Stromal cell of bone marrow (primary cell): ENCODE data around the gene TBC1D30.

Source experiments
- DNase-seq: peaks from one replicate; pipeline ENCODE4 v3.0.0-alpha.2; 2012; ENCODE audit warnings: low read depth

The TBC1D30 gene

DNA sequence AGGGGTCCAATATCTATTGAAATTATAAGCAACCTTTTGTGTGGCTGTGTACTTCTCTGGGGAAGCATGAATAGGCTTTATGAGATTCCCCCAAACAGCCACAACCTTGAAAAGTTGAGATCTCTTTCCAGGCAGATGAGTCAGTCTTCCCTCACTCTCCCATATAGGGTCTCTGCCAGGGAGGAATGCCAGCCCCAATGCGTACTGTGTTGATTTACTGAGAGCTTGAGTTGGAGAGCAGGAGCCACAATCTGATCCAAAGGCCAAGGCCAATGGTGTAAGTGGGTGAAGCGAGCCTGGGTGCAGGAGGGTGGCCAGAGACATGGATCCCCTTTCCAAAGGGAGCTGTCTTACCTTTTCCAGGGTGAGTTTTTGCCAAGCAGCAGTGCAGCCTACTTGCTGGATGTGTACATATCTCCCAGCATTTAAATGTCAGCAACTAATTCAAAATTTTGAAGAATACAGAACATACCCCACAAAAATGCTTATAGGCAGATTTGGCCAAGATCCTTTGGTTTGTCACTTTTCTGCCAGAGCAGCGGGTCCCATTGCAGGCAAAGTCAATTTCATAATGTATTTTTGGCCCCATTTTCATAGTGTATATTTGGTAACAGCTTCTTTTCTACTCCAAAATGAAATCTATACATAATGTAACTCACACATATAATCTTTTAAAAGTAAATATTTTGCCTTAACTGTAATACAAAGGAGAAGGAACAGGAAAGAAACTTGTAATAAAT is 88.2 kb downstream of the TBC1D30 start:
- DNase-seq: peak; percentile 46

- DNase-seq: no peak
These were observed 90.8 kb downstream of the TBC1D30 start for GRCh38 chr12:64915242-64915641.

DNA sequence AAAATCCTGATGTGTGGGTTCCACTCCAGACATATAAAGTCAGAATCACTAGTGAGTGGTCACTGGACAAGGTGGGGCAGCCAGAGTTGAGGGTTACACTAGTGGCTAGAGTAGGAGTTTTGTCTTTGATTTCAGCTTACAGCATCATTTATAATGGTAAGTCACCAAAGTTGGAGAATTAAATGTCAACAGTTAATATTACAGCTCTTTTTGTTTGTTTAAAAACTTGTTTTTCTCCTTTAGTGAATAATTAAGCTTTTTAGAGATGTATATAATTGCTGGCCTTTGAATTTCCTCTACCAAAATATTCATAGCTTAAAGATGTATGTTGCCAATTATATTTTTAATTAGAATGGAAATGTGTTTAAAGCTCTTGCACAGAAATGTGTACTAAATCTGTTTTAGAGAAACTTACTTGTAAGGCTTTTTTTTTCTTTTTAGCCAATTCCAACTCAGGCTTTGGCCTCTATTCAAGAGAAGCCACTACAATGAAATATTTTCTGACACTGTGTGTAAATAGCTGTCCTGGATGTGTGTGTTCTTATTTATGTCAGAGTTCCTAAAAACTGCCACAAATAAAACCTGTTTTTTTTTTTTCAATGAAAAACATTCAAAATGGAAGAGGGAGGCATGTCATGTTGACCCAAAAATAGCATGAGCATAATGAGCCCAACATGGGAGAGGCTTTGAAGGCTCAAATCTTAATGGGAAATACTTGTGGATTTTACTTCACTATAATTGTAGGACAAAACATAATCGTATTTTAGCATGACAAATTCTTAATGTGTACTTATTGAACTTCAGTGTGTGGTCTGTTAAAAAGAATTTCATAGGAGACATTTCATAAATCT is 92.2 kb downstream of the TBC1D30 start:
- no peak for DNase-seq

GRCh38 chr12:64918344-64918743 is 93.9 kb downstream of the TBC1D30 start:
- DNase-seq: no peak

- DNase-seq: no peak
These were observed 94.4 kb downstream of the TBC1D30 start for GRCh38 chr12:64918801-64919200.

- DNase-seq: no peak
These were observed 98.4 kb downstream of the TBC1D30 start for GRCh38 chr12:64922853-64923252.

DNA sequence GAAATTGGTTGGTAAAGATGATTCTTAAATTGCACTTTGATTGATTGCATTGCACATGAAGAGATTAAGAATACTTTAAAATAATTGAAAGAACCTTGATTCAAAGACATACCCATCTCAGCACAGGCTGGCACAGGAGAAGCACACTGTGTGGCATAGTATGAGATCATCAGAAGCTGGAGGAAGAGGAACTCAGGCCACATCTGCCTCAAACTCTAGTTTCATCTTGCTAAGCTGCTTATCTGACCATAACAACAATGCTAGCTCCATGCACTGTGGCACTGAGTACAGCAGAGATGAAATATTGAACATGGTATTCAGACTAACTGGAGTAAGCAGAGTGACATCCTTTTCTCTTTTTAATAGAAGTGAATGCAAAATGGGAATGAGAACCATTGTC is 99.1 kb downstream of the TBC1D30 start:
- no peak for DNase-seq
